Effector memory CD4-positive, alpha-beta T cell (primary cell): ENCODE measurements around the gene PDE4B.

Experiments used
- DNase-seq, 3 donors: peaks; one replicate each; pipeline ENCODE4 v3.0.0-alpha.2; 2020
- H3K27ac ChIP-seq: 2 replicates; pipeline ENCODE4 v1.7.0; 2013; ENCODE audit warnings: mild to moderate bottlenecking, low read length, moderate library complexity; ENCODE audit not compliant: insufficient read depth, poor library complexity, severe bottlenecking
- H3K27me3 ChIP-seq: replicated peaks from 2 replicates; pipeline ENCODE4 v1.7.0; 2013; ENCODE audit warnings: mild to moderate bottlenecking, low read length; ENCODE audit not compliant: insufficient read depth, control insufficient read depth, poor library complexity, severe bottlenecking
- H3K36me3 ChIP-seq: 2 replicates; pipeline ENCODE4 v1.7.0; 2013; ENCODE audit warnings: mild to moderate bottlenecking, low read length, moderate library complexity; ENCODE audit not compliant: control insufficient read depth, insufficient read depth
- H3K4me1 ChIP-seq: 2 replicates; pipeline ENCODE4 v1.7.0; 2013; ENCODE audit warnings: low read length, mild to moderate bottlenecking; ENCODE audit not compliant: control insufficient read depth, insufficient read depth, poor library complexity, severe bottlenecking
- H3K4me3 ChIP-seq: 2 replicates; pipeline ENCODE4 v1.7.0; 2013; ENCODE audit warnings: low read length, low read depth, mild to moderate bottlenecking; ENCODE audit not compliant: insufficient read depth, poor library complexity, severe bottlenecking
- H3K9me3 ChIP-seq: 2 replicates; pipeline ENCODE4 v1.7.0; 2013; ENCODE audit warnings: mild to moderate bottlenecking, low read length, moderate library complexity; ENCODE audit not compliant: control insufficient read depth

Gene PDE4B

GRCh38 chr1:66250478-66250877 is 457.8 kb downstream of the PDE4B start:
- Histone ChIP-seq H3K4me1 (peaks cover 17% of the 10 kb centered on the region), H3K36me3 (no peaks in the 10 kb centered on the region), H3K27me3 (no peaks in the 10 kb centered on the region), H3K9me3 (no peaks in the 10 kb centered on the region), H3K27ac (no peak overlapping the region), H3K4me3 (no peak overlapping the region)
- no peak for DNase-seq

- Histone ChIP-seq H3K9me3 (no peaks in the 10 kb centered on the region), H3K36me3 (no peaks in the 10 kb centered on the region), H3K4me1 (peaks cover 6% of the 10 kb centered on the region), H3K27ac (no peak overlapping the region), H3K4me3 (no peak overlapping the region), H3K27me3 (no peaks in the 10 kb centered on the region)
- DNase-seq = no peak
Measured at GRCh38 chr1:66251546-66251945, 458.9 kb downstream of the PDE4B start.

- no peak for DNase-seq
- no peaks in the 10 kb centered on the region for H3K4me1 ChIP-seq
- H3K27ac ChIP-seq = no peak overlapping the region
- no peaks in the 10 kb centered on the region for H3K9me3 ChIP-seq
- H3K36me3 ChIP-seq = no peaks in the 10 kb centered on the region
- no peak overlapping the region for H3K4me3 ChIP-seq
- no peaks in the 10 kb centered on the region for H3K27me3 ChIP-seq
Measured at GRCh38 chr1:66253330-66253921, 460.7 kb downstream of the PDE4B start.

GRCh38 chr1:66254785-66255184 is 462.1 kb downstream of the PDE4B start:
- Histone ChIP-seq H3K9me3 (no peaks in the 10 kb centered on the region), H3K4me3 (no peak overlapping the region), H3K4me1 (no peaks in the 10 kb centered on the region), H3K27ac (no peak overlapping the region), H3K36me3 (no peaks in the 10 kb centered on the region), H3K27me3 (no peaks in the 10 kb centered on the region)
- DNase-seq = no peak

- H3K4me3 ChIP-seq = no peak overlapping the region
- no peaks in the 10 kb centered on the region for H3K4me1 ChIP-seq
- DNase-seq = no peak
- H3K27me3 ChIP-seq = no peaks in the 10 kb centered on the region
- no peak overlapping the region for H3K27ac ChIP-seq
- H3K36me3 ChIP-seq = no peaks in the 10 kb centered on the region
- no peaks in the 10 kb centered on the region for H3K9me3 ChIP-seq
Measured at GRCh38 chr1:66256629-66257572, 464.2 kb downstream of the PDE4B start.

GRCh38 chr1:66258404-66259105 is 465.9 kb downstream of the PDE4B start:
- DNase-seq = no peak
- Histone ChIP-seq H3K4me1 (no peaks in the 10 kb centered on the region), H3K9me3 (no peaks in the 10 kb centered on the region), H3K27ac (no peak overlapping the region), H3K27me3 (no peaks in the 10 kb centered on the region), H3K4me3 (no peak overlapping the region), H3K36me3 (no peaks in the 10 kb centered on the region)

GRCh38 chr1:66261364-66261763 is 468.7 kb downstream of the PDE4B start:
- DNase-seq = no peak
- no peak overlapping the region for H3K27ac ChIP-seq
- H3K36me3 ChIP-seq = no peaks in the 10 kb centered on the region
- no peak overlapping the region for H3K4me3 ChIP-seq
- no peaks in the 10 kb centered on the region for H3K9me3 ChIP-seq
- H3K27me3 ChIP-seq = no peaks in the 10 kb centered on the region
- H3K4me1 ChIP-seq = no peaks in the 10 kb centered on the region

GRCh38 chr1:66262208-66262963 is 469.7 kb downstream of the PDE4B start:
- no peaks in the 10 kb centered on the region for H3K27me3 ChIP-seq
- H3K9me3 ChIP-seq = no peaks in the 10 kb centered on the region
- H3K4me3 ChIP-seq = no peak overlapping the region
- no peak overlapping the region for H3K27ac ChIP-seq
- no peak for DNase-seq
- no peaks in the 10 kb centered on the region for H3K4me1 ChIP-seq
- H3K36me3 ChIP-seq = no peaks in the 10 kb centered on the region

GRCh38 chr1:66265268-66265667 is 472.6 kb downstream of the PDE4B start:
- H3K27ac ChIP-seq = no peak overlapping the region
- H3K4me1 ChIP-seq = no peaks in the 10 kb centered on the region
- DNase-seq = no peak

More at GRCh38 chr1:66265268-66265667, 472.6 kb downstream of the PDE4B start:
- H3K4me3 ChIP-seq = no peak overlapping the region
- no peaks in the 10 kb centered on the region for H3K36me3 ChIP-seq
- H3K9me3 ChIP-seq = no peaks in the 10 kb centered on the region
- no peaks in the 10 kb centered on the region for H3K27me3 ChIP-seq
